ENCODE data around the gene EXOC7.

EXOC7 gene

GRCh38 chr17:76103274-76104139 lies at the start of gene EXOC7:
TSS of gene EXOC7 (minus strand) at chr17:76103787. CDS start at chr17:76103692, 95 bp downstream.
- H3K4me3 ChIP-seq (ENCODE audit: low read depth, low read length), result peak within 1 kb of the TSS; percentile 88
- DNase-seq (ENCODE audit: low read depth), result peak; percentile 56
- no peak for TF ChIP-seq CTCF (IDR thresholded peaks at IDR 0.05; ENCODE audit: control insufficient read depth, extremely low read depth, insufficient read depth)

- no peak overlapping the region for H3K4me3 ChIP-seq (ENCODE audit: low read depth, low read length)
- no peak for TF ChIP-seq CTCF (IDR thresholded peaks at IDR 0.05; ENCODE audit: control insufficient read depth, extremely low read depth, insufficient read depth)
- no peak for DNase-seq (ENCODE audit: low read depth)
These were observed 49.6 kb upstream of the EXOC7 start for GRCh38 chr17:76153202-76153601.

- H3K4me3 ChIP-seq (ENCODE audit: low read depth, low read length), result no peak overlapping the region
- no peak for TF ChIP-seq CTCF (IDR thresholded peaks at IDR 0.05; ENCODE audit: control insufficient read depth, extremely low read depth, insufficient read depth)
- no peak for DNase-seq (ENCODE audit: low read depth)
These were observed 49.0 kb upstream of the EXOC7 start for GRCh38 chr17:76152591-76152990.

- H3K4me3 ChIP-seq (ENCODE audit: low read depth, low read length), result no peak overlapping the region
These were observed 48.4 kb upstream of the EXOC7 start for GRCh38 chr17:76151896-76152454.

GRCh38 chr17:76150712-76151622 lies 47.4 kb upstream of the EXOC7 start:
- H3K4me3 ChIP-seq (ENCODE audit: low read depth, low read length), result no peak overlapping the region
- TF ChIP-seq CTCF (IDR thresholded peaks at IDR 0.05; ENCODE audit: control insufficient read depth, extremely low read depth, insufficient read depth), result no peak
- no peak for DNase-seq (ENCODE audit: low read depth)

More at GRCh38 chr17:76151896-76152454, 48.4 kb upstream of the EXOC7 start:
- DNase-seq (ENCODE audit: low read depth), result no peak
- no peak for TF ChIP-seq CTCF (IDR thresholded peaks at IDR 0.05; ENCODE audit: control insufficient read depth, extremely low read depth, insufficient read depth)

GRCh38 chr17:76149214-76149613 lies 45.6 kb upstream of the EXOC7 start:
- DNase-seq (ENCODE audit: low read depth), result no peak
- H3K4me3 ChIP-seq (ENCODE audit: low read depth, low read length), result no peak overlapping the region
- no peak for TF ChIP-seq CTCF (IDR thresholded peaks at IDR 0.05; ENCODE audit: control insufficient read depth, extremely low read depth, insufficient read depth)
